Mesenteric fat pad (tissue), 1 donor: ENCODE results near the gene VPREB3. TPM values are rescaled to one million over a fixed set of nuclear protein-coding genes. Genes with fewer than 3 reads are reported as not detected.

Experiments
- DNase-seq: peaks from one replicate; pipeline ENCODE4 v3.0.0-alpha.2; 2020; ENCODE audit warnings: low spot score
- total RNA-seq: library from RNA; stranded (reverse); fragmentation: NEBNext Ultra II Directional; extraction: Animal tissue kit (Norgen Biotek cat#: 25700); gene quantifications from one replicate; pipeline ENCODE4 v1.2.1, GENCODE V29; 2021
- donor health status: DM: yes; HTN: yes; CAD: no.

The VPREB3 gene
- total RNA-seq, 1 donor from 2014 or later = not detected

DNA sequence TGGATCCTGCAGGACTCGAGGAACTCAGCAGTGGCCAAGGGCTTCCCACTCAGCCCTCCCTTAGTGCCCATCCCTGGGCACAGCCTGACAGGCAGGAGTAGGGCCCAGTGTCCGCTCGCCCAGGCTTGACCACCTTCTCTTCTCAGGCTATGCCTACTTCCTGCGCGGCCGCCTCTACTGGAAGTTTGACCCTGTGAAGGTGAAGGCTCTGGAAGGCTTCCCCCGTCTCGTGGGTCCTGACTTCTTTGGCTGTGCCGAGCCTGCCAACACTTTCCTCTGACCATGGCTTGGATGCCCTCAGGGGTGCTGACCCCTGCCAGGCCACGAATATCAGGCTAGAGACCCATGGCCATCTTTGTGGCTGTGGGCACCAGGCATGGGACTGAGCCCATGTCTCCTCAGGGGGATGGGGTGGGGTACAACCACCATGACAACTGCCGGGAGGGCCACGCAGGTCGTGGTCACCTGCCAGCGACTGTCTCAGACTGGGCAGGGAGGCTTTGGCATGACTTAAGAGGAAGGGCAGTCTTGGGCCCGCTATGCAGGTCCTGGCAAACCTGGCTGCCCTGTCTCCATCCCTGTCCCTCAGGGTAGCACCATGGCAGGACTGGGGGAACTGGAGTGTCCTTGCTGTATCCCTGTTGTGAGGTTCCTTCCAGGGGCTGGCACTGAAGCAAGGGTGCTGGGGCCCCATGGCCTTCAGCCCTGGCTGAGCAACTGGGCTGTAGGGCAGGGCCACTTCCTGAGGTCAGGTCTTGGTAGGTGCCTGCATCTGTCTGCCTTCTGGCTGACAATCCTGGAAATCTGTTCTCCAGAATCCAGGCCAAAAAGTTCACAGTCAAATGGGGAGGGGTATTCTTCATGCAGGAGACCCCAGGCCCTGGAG is 29.3 kb upstream of the VPREB3 start:
- no peak for DNase-seq

DNA sequence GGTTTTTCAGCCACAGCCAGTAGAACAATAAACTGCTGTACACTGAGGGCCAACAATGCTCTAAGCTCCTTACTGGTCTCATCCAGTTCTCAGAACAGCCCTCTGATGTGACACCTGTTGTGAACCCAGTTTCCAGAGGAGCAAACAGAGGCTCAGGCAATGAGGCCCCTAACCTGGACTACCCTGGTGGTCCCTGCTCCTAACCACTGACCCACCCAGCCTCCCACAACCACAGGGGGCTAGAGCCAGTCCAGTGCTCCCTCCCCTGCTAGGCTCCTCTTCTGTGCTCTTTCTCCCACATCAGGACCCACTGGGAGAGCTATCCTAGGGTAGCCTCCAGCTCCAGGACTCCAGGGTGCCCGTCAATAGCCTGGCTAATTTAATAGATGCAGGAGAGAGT is 28.5 kb upstream of the VPREB3 start:
- DNase-seq = no peak

GRCh38 chr22:23782252-23782651 is 28.0 kb upstream of the VPREB3 start:
- no peak for DNase-seq

DNA sequence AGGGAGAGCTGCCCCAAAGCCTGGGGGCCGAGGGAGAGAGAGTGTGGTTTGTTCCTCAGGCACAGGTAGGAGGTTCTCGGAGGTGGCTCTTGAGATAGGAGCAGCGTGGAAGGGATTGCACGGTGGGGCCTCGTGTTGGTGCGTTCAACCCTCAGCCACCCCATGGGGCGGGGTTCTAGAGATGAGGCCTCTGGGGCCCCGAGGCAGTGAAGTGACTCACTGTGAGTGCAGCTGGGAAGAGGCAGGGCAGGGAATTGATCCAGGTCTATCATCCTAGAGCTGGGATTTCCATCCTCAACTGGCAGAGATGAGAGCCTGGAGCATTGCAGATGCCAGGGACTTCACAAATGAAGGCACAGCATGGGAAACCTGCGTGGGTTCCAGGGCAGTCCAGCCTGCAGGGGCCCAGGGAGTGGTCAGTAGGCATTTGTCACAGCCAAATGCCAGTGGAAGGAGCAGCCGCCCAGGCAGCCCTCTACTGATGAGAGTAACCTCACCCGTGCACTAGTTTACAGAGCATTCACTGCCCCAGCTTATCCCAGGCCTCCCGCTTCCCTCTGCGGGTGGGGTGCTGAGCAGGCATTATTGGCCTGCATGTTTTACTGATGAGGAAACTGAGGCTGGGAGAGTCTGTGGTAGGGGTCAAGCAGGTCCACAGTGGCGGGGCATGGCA is 27.4 kb upstream of the VPREB3 start:
- DNase-seq = no peak

DNA sequence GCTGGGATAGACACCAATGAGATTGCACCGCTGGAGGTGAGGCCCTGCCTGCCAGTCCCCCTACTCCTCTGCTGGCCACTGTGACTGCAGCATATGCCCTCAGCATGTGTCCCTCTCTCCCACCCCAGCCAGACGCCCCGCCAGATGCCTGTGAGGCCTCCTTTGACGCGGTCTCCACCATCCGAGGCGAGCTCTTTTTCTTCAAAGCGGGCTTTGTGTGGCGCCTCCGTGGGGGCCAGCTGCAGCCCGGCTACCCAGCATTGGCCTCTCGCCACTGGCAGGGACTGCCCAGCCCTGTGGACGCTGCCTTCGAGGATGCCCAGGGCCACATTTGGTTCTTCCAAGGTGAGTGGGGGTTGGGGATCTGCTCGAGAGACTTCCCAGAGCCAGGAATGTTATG is 26.8 kb upstream of the VPREB3 start:
- no peak for DNase-seq

DNA sequence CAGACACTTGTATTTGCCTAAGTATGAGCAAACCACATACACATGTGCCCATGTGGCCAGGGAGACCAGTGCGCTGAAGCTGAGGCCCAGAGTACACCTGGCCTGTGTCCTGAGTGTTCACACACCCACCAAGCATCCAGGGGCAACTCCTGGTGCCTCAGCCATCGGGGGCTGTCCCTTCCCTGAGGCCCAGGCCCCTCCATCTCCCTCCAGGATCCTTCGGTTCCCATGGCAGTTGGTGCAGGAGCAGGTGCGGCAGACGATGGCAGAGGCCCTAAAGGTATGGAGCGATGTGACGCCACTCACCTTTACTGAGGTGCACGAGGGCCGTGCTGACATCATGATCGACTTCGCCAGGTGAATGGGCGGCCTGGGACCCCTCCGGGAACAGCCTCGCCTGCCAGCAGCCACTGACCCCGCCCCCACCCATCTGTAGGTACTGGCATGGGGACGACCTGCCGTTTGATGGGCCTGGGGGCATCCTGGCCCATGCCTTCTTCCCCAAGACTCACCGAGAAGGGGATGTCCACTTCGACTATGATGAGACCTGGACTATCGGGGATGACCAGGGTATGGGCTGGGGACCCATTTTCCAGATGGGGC is 26.0 kb upstream of the VPREB3 start:
- no peak for DNase-seq

DNA sequence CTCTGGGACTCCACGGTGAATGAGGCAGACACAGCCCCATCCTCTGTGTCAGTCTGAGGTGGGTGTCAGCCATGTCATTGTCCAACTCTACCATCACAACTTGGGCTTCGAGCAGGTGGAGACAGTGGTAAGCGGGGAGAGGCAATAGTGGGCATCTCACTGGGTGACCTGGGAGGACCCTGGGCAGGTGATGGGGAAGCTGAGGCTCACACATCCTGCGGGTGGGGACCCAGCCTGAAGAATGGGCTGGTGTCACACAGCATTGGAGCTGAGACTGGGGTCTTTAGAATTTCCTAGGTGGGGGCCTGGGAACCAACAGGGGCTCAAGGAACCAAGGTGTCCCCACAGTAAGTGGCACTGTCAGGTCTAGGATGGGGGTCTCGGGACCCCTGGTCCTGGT is 25.5 kb upstream of the VPREB3 start:
- no peak for DNase-seq

GRCh38 chr22:23779083-23779482 is 24.9 kb upstream of the VPREB3 start:
- no peak for DNase-seq

DNA sequence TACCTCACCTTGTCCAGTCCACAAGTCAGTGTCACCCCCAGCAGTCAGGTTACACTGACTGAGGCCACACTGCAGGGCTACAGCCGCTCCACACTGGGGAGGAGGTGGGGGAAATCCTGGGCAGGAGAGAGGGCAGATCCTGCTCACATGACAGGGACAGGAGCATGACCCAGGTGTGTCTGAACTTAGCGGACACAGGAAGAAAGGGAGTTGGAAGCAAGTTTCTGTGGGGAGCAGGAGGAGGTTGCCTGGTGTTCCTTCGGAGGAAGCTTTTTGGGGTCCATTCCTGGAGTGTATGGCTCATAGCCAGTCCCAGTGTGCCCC is 24.3 kb upstream of the VPREB3 start:
- no peak for DNase-seq

DNA sequence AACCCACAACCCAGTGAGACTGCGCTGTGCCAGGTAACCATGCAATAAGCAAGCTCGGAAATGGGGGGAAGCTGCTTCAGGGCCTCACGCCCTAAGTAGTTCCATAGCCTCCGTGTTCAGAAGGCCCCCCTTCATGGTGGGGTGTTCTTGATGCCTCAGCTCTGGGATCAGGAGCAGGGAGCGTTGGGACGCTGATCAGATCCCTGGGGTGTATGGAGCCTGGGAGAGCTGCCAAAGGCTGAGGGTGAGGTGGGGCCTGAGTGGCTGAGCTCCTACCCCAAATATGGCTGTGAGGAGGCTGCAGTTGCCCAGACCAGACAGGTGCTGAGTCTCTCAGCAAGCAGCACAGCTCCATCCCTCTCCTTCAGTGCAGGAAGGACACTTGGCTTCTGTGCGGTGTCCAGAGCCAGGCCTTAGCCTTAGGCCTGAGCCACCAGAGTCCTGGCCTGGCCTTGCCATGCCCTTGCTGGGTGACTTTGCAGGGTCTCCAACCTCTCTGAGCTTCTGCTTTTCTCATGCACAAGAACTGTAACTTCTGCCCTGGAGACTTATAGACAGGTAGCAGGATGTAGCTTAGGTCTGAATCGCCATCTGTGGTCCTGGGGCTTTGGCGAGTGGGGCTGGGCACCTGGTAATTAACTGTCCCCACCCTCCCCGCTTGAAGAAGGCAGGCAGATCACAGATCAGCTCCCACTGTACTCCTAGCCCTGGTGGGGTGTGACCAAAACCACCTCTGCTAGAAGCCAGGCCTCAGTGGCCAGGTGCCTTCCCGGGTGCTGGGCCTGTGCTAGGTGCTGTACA is 23.8 kb upstream of the VPREB3 start:
- DNase-seq = no peak

DNA sequence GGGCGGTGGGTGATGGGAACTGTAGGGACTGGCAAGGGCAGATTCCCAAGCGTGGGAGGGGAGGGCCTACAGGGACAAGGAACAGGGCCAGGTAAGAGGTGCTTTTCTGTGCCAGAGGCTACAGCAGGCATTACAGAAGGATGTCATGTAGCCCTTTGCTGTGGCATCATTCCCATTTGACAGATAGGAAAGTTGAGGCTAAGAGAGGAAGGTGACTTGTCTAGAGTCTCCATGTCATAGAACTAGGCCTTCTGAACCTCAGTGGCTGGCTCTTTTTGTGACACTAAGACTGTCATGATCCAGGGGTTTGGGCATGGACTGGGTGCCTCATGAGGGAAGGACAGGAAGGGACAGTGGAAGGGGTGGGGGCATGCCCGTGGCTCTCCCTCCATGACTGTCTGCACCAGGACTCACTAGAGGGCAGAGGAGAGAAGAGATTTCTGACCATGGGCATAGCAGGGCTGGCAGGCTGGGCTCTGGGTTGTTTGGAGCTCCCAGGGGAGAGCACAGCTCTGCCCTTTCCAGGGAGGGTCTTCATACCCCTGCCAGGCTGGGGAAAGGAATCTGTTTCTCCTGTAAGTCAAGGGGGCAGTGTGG is 21.7 kb upstream of the VPREB3 start:
- DNase-seq = no peak

GRCh38 chr22:23774922-23775436 is 20.8 kb upstream of the VPREB3 start:
- no peak for DNase-seq

DNA sequence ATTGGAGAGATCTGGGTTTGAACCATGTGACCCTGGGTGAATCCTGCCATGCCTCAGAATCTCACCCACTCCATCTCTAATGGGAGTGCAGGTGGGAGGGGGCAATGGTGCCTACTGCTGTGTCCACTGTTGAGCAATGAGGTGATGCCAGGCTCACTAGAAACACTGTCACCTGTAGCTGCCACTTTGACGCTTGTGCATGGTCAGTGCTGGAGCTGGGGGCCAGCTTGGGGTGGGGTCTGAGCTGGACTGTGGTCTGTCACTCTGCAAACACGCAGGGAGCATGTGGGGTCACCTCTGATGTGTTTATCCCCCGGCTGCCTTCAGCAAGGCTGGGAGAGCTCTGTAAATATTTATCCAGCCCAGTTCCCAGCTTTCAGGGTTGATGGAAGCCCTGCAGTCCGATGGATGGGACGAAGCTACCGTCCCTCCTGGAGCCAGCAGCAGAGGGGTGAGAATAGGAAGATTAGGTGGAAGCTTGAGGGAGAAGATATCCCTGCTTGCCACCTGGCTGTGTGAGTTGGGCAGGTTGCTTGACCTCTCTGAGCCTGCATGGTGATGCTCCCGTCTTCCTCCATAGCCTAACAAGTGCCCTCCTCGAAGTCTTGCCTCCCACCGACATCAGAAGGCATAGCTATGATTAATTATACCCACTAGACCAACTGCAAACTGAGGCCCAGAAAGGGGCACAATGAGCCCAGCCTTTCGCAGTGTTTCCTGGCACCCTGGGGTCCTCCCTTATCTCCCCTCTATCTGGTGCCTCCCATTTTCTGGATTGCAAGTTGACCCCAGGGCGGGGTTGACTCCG is 20.1 kb upstream of the VPREB3 start:
- DNase-seq = no peak

DNA sequence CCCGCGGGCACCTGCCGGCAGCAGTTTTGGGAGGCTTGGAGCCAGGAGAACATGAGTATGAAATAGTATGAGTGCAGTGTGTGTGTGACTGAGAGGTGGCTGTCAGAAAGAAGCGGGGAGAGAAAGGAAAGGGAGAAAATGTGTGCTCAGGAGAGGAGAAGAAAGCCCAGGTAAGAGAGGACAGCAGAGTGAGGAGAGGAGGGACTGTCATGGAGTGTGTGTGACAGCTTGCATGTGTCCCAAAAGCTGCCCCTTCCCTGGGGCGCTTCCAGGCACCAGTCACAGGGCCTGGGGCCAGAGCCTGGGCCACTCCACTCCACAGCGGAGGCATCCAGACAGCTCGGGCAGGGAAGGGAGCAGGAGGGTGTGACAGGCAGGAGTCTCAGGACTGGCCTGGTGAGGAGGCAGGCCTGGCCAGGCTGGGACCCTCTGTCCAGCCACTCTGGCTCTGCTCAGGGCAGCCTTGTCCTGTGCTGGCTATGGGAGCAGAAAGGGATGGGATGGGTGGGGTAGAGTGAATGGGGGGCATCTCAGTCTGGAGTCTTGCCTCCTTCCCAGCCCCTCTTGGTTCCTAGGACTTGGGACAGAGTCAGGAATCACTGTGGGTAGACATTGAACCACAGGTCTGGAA is 19.4 kb upstream of the VPREB3 start:
- DNase-seq = no peak

- no peak for DNase-seq
Observed at GRCh38 chr22:23772649-23773473, 18.6 kb upstream of the VPREB3 start, which contains the start of gene MMP11. MMP11 (plus strand) TSS chr22:23772849; CDS start chr22:23772871, 22 bp downstream.

DNA sequence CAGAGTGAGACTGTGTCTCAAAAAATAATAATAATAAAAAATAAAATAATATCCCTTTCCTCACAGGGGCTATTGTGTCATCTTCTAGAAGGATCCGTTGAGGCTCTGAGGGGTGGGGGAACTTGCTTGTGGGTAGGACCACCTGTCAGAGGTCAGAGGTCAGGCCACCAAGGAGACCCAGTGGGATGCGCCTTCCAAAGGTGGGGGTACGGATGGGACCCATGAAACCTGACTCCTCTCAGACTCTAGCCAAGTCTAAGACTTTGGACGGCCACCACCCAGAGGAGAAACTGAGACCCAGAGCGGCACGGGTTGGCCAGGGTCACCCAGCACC is 18.1 kb upstream of the VPREB3 start:
- no peak for DNase-seq

DNA sequence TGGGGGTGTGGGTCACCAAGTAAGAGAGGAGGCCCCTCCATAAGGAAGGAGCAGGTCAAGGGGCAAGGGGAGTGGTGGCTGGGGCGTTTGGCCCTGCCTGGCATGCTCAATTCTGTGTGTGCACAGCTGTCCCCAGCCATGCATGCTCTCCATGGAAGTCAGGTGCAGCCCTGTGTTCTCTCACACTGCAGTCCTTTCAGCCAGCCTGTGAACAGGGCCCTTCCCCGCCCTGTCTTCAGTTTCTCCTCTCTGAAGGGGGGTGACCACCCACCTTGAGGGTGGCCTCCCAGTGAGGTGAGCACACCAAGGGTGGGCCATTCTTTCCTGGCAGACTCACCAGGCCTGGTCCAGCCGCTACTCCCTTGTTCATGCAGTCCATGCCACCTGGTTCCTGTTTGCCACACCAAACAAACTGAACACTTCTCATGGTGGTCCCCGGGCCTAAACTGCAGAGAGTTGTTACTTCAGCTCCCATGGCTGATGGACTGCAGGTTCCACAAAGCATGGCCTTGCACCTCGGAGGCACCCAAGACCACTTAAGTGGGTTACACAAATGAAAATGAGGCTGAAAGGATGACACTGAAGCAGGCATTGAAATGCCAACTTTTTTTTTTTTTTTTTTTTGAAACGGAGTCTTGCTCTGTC is 15.2 kb upstream of the VPREB3 start:
- DNase-seq = no peak
